HG03196 (cell line): ENCODE measurements around the gene NYAP2.

Experiments used
- ATAC-seq: cut with Tn5 transposase; IDR thresholded peaks from one replicate; pipeline ENCODE4 v1.9.1; 2021; ENCODE audit not compliant: unreplicated experiment

Gene NYAP2

DNA sequence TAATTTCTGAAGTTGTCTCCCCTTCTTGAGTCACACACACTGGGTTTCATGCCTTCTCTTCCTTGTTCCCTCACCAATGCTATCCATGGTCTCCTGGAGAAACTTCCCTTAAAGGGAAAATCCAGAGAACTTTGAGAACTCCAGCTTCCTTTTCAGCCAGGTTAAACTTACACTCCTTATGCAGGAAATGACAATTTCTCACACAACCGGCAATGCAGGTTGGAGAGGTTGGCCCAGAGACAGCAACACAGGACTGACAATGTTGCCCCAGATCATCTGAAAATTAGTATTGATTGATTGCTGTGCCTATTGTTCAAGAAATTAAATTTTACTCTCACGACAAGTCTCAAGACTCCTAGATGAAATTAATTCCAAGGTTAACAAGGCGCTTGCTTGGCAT is 292.2 kb downstream of the NYAP2 start:
- ATAC-seq: no peak

- ATAC-seq: no peak
These were observed 293.7 kb downstream of the NYAP2 start for GRCh38 chr2:225693259-225693658.

DNA sequence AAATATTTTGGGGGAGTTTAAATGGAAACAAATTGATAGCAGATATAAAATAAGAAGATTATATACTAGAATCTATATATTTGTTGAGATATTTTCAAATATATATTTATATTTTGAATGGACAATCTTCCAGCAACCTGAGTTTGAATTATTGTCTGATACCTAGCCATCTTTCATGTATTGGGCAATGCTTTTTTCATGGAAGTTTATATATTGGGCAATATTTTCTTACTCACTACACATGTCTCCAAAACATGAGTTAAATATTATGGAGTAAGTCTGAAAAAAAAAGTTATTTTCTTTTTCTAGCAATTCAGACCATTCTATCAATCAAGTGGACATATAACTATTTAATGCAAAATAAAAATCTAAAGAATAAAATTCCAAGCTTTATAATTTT is 295.2 kb downstream of the NYAP2 start:
- no peak for ATAC-seq

DNA sequence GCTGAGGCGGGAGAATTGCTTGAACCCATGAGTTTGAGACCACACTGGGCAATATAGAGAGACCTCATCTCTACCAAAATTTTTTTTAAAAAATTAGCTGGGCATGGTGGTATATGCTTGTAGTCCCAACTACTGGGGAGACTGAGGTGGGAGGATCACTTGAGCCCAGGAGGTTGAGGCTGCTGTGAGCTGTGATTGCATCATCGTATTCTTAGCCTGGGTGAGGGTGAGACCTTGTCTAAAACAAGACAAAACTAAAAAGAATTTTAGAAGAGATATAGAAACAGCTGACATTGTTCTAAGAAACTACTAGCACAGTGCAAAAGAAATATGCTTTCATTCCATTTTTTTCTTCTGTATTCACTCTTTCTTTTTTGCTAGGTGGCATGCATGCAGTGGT is 298.4 kb downstream of the NYAP2 start:
- no peak for ATAC-seq
